BE2C (cell line): ENCODE results near the gene ZNF385C.
A peak's percentile ranks its signal among the peaks of the same experiment; 100 is the strongest.

Experiments
- DNase-seq: peaks from one replicate; pipeline ENCODE4 v3.0.0-alpha.2; 2020
- H3K27me3 ChIP-seq: fragments of 250-450 bp; sonication (Bioruptor Pico); 2 replicates; pipeline ENCODE4 v1.5.1; 2020; ENCODE audit warnings: mild to moderate bottlenecking
- H3K36me3 ChIP-seq: fragments of 250-450 bp; sonication (Bioruptor Pico); 2 replicates; pipeline ENCODE4 v1.5.1; 2020; ENCODE audit warnings: mild to moderate bottlenecking
- H3K4me1 ChIP-seq: fragments of 250-450 bp; sonication (Bioruptor Pico); 2 replicates; pipeline ENCODE4 v1.5.1; 2020
- H3K4me3 ChIP-seq: 2 replicates; pipeline ENCODE4 v1.5.1; 2011; ENCODE audit warnings: low read depth, low read length
- H3K9me3 ChIP-seq: fragments of 250-450 bp; sonication (Bioruptor Pico); 2 replicates; pipeline ENCODE4 v1.5.1; 2020
- TF ChIP-seq, protein P1 (sequence below): IDR thresholded peaks from 2 replicates; pipeline ENCODE4 v1.5.1; 2012; ENCODE audit warnings: mild to moderate bottlenecking, low read depth, low read length

The ZNF385C gene

GRCh38 chr17:42107124-42107523, 8.9 kb upstream of the ZNF385C start:
- Histone ChIP-seq H3K27me3 (no peaks in the 10 kb centered on the region), H3K36me3 (no peaks in the 10 kb centered on the region), H3K4me3 (peak overlapping the region; percentile 35), H3K4me1 (peaks cover 3% of the 10 kb centered on the region; the same call in 1 of the 2 replicates), H3K9me3 (no peaks in the 10 kb centered on the region)
- DNase-seq = no peak
- TF ChIP-seq, protein P1, sequence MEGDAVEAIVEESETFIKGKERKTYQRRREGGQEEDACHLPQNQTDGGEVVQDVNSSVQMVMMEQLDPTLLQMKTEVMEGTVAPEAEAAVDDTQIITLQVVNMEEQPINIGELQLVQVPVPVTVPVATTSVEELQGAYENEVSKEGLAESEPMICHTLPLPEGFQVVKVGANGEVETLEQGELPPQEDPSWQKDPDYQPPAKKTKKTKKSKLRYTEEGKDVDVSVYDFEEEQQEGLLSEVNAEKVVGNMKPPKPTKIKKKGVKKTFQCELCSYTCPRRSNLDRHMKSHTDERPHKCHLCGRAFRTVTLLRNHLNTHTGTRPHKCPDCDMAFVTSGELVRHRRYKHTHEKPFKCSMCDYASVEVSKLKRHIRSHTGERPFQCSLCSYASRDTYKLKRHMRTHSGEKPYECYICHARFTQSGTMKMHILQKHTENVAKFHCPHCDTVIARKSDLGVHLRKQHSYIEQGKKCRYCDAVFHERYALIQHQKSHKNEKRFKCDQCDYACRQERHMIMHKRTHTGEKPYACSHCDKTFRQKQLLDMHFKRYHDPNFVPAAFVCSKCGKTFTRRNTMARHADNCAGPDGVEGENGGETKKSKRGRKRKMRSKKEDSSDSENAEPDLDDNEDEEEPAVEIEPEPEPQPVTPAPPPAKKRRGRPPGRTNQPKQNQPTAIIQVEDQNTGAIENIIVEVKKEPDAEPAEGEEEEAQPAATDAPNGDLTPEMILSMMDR = no peak

GRCh38 chr17:42106009-42106408, 7.7 kb upstream of the ZNF385C start:
- Histone ChIP-seq H3K36me3 (no peaks in the 10 kb centered on the region), H3K4me3 (no peak overlapping the region), H3K27me3 (no peaks in the 10 kb centered on the region), H3K9me3 (no peaks in the 10 kb centered on the region), H3K4me1 (peaks cover 3% of the 10 kb centered on the region; the same call in 1 of the 2 replicates)
- DNase-seq = no peak
- TF ChIP-seq, protein P1 = no peak

DNA sequence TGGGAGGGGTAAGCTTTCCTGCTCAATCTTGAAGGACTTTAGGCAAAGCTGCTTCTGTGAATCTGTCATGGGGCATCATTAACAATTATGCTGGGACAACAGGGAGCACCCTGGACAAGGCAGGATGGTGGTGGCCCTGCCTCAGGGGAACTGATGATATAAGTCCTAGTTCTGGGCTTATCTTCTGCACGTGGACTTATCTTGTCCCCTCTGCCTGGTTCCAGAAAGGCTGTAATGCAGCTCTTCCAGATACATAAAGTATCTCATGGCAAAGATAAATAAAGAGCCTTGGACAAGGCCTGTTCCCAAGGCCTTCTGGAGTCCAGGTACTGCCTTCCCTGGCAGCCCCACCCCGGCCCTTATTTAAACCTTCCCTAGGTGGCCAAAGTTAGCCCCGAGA, 6.0 kb upstream of the ZNF385C start:
- TF ChIP-seq, protein P1 = no peak
- no peaks in the 10 kb centered on the region for H3K36me3 ChIP-seq
- no peaks in the 10 kb centered on the region for H3K9me3 ChIP-seq

GRCh38 chr17:42103221-42103954, 5.1 kb upstream of the ZNF385C start:
- Histone ChIP-seq H3K9me3 (no peaks in the 10 kb centered on the region), H3K36me3 (no peaks in the 10 kb centered on the region), H3K4me3 (no peak overlapping the region), H3K27me3 (no peaks in the 10 kb centered on the region), H3K4me1 (peaks cover 3% of the 10 kb centered on the region; the same call in 1 of the 2 replicates)
- TF ChIP-seq, protein P1 = no peak
- no peak for DNase-seq

More for the DNA sequence above, 6.0 kb upstream of the ZNF385C start:
- DNase-seq = no peak
- Histone ChIP-seq H3K4me3 (no peak overlapping the region), H3K27me3 (no peaks in the 10 kb centered on the region), H3K4me1 (peaks cover 3% of the 10 kb centered on the region; the same call in 1 of the 2 replicates)

GRCh38 chr17:42101513-42102292, 3.4 kb upstream of the ZNF385C start:
- DNase-seq = peak; percentile 91
- peaks cover 3% of the 10 kb centered on the region; the same call in 1 of the 2 replicates for H3K4me1 ChIP-seq
- no peak overlapping the region for H3K4me3 ChIP-seq
- no peaks in the 10 kb centered on the region for H3K9me3 ChIP-seq
- TF ChIP-seq, protein P1 = peak; percentile 98
- no peaks in the 10 kb centered on the region for H3K27me3 ChIP-seq
- no peaks in the 10 kb centered on the region for H3K36me3 ChIP-seq
